ENCODE measurements around the gene MIDN.
A peak's percentile ranks its signal among the peaks of the same experiment; 100 is the strongest.
"Not testable (repeated sequence)": the region's sequence is repeated elsewhere in the genome, so short reads cannot be mapped to it uniquely, and the experiment has no call there.

MIDN gene
- total RNA-seq: 110 to 292 reads per million in 2 donors

DNA sequence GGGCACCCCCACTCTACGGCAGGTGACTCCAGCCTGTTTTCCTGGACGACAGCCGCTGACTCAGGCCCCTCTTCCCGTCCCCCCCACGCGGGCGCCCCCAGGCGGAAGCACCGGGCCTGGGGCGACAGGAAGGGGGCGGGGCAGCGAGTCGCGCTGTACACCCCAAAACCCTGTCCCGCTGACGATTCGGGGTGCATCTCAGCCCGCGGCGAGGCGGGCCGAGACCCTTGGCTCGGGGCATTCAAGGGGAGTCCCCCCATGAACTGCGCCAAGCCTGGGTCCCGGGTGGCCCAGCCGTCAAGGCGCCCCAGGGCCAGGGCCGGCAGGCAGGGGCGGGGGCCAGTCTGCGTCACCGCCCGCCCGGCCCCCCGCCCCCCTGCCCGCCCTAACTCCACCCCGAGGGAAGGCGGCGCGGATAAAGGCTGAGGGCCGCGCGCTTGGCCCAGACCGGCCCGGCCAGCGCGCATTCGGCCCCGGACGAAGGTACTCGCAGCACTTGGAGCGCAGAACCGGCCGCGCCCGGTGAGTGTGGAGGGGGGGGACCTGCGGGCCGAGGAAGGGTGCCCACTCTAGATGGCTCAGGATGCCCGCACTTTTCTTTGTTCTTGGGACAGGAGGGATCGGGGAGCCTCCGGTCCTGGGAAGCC, at the start of gene MIDN:
Gene MIDN (plus strand): TSS at position 445 of the 647 bp plus-strand sequence. CDS start 1,714 bp downstream, outside the sequence.
- peak in 4 of 5 experiments; percentile 63 to 80 (median 71) for DNase-seq

GRCh38 chr19:1199531-1199930, 48.9 kb upstream of the MIDN start:
- DNase-seq: no peak

DNA sequence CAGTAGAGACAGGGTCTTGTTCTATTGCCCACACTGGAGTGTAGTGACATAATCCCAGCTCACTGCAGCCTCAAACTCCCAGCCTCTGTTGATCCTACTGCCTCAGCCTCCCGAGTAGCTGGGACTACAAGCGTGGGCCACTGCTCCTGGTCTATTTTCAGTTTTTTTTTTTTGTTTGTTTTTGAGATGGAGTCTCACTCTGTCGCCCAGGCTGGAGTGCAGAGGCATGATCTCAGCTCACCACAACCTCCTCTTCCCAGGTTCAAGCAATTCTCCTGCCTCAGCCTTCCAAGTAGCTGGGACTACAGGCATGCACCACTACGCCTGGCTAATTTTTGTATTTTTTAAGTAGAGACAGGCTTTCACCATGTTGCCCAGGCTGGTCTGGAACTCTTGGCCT, 47.8 kb upstream of the MIDN start:
- not testable (repeated sequence) for DNase-seq

DNA sequence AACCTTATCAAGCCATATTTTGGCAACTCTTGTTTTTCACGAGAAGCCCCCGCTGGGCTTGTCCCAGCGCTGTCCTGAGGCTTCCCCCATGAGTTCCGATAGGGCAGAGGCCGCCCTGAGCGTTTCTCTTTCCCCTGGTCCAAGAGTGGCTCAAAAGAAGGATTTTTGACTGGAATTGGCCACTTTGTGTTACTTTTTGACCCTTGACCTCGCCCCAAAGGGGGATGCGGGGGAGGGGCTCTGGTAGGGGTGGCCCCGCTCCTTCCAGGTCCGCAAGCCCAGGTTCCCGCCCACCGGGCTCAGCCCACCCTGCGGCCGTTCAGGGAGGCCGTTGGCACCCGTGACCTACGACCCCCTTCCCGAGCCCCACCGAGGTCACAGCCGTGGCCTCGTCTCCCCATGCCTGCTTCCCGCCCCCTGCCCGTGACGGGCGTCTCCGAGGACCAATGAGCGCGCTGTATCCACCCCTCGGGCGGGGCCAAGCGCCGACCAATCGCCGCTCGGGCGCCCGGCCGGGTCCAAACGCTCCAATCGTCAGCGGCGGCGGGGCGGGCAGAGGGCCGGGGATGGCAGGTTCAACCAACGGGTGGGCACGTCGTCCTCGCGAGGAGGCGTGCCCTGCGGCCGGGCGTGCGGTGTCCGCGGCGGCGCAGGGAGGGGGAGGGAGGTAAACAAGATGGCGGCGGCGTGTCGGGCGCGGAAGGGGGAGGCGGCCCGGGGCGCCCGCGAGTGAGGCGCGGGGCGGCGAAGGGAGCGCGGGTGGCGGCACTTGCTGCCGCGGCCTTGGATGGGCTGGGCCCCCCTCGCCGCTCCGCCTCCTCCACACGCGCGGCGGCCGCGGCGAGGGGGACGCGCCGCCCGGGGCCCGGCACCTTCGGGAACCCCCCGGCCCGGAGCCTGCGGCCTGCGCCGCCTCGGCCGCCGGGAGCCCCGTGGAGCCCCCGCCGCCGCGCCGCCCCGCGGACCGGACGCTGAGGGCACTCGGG, 43.0 kb upstream of the MIDN start, which contains the start of gene STK11:
Gene STK11 (plus strand): TSS at position 665 of the 986 bp plus-strand sequence. CDS start 1,136 bp downstream, outside the sequence.
- DNase-seq: peak; percentile 98 to 99 (median 99)

DNA sequence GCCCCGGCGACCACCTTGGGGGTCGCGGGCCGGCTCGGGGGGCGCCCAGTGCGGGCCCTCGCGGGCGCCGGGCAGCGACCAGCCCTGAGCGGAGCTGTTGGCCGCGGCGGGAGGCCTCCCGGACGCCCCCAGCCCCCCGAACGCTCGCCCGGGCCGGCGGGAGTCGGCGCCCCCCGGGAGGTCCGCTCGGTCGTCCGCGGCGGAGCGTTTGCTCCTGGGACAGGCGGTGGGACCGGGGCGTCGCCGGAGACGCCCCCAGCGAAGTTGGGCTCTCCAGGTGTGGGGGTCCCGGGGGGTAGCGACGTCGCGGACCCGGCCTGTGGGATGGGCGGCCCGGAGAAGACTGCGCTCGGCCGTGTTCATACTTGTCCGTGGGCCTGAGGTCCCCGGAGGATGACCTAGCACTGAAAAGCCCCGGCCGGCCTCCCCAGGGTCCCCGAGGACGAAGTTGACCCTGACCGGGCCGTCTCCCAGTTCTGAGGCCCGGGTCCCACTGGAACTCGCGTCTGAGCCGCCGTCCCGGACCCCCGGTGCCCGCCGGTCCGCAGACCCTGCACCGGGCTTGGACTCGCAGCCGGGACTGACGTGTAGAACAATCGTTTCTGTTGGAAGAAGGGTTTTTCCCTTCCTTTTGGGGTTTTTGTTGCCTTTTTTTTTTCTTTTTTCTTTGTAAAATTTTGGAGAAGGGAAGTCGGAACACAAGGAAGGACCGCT, 42.1 kb upstream of the MIDN start:
- DNase-seq: no peak

DNA sequence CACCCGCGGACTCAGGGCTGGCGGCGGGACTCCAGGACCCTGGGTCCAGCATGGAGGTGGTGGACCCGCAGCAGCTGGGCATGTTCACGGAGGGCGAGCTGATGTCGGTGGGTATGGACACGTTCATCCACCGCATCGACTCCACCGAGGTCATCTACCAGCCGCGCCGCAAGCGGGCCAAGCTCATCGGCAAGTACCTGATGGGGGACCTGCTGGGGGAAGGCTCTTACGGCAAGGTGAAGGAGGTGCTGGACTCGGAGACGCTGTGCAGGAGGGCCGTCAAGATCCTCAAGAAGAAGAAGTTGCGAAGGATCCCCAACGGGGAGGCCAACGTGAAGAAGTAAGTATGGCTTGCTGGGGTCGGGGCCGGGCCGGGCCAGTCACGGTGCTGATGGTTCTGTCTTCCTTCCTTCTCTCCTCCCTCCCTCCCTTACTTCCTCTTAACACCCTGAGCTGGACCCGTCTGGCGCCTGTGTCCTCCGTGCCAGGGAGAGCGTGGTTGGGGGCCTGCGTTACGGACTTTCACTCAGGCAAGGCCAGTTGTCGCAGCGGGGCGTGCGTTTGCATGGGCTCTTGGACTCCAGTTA, 41.4 kb upstream of the MIDN start:
- DNase-seq: peak in 3 of 5 experiments; percentile 15 to 59 (median 19)

DNA sequence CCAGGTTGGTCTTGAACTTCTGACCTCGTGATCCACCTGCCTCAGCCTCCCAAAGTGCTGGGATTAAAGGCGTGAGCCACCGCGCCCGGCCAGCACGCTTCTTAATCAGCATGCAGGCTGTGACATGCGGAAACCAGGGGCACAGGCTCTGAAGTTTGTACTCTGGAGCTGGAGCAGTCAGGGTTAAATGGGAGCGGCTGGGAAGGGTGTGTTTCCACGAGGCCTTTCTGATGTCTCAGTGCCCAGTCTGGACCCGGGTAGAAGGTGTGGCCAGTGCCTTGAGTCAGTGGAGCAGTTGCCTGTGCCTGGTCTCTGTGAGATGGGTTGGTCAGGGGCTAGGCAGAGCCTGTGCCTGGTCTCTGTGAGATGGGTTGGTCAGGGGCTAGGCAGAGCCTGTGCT, 39.6 kb upstream of the MIDN start:
- not testable (repeated sequence) for DNase-seq

GRCh38 chr19:1210227-1210538, 38.2 kb upstream of the MIDN start:
- DNase-seq: no peak

DNA sequence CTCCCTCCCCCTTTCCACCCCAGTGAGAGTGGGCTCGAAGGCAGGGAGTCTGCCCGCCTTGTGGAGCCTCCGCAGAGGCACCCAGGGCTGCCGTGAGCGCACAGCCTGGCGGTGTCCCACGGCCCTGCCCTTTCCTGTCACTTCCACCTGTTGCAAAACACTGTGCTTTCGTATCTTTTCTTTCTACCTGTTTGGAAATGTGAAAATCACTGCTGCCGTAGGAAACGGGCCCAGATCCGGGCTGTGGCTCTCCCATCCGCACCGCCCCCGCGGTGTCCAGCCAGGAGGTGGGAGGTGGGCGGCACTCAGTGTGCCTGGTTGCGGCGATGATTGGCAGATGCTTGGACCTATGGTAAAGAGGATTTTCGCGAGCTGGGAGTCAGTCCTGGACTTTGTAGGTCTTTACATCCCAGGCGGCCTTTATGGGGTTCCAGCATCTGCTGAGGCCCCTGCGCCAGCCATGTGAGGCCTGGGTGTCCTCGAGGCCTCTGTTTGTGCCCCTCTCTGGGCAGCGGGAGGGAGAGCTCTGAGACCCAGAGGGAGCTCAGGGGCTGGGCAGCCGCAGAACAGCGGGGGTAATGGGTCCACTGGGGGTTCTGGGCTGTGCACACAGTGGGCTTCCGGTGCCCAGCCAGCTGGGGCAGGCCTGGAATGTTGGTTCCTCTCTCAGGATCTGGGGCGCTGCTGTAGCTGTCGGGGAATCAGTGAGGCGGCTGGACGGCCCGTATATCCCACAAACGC, 36.7 kb upstream of the MIDN start:
- DNase-seq: no peak

- DNase-seq: peak in 4 of 5 experiments; percentile 24 to 83 (median 44)
Observed at GRCh38 chr19:1213391-1214286, 34.7 kb upstream of the MIDN start.

- no peak for DNase-seq
Observed at GRCh38 chr19:1214299-1214861, 34.0 kb upstream of the MIDN start.

- DNase-seq: no peak
Observed at GRCh38 chr19:1214862-1215731, 33.3 kb upstream of the MIDN start.

- no peak for DNase-seq
Observed at GRCh38 chr19:1216756-1217155, 31.6 kb upstream of the MIDN start.

- DNase-seq: no peak
Observed at GRCh38 chr19:1217366-1217765, 31.0 kb upstream of the MIDN start.

- no peak for DNase-seq
Observed at GRCh38 chr19:1218751-1219567, 29.4 kb upstream of the MIDN start.

DNA sequence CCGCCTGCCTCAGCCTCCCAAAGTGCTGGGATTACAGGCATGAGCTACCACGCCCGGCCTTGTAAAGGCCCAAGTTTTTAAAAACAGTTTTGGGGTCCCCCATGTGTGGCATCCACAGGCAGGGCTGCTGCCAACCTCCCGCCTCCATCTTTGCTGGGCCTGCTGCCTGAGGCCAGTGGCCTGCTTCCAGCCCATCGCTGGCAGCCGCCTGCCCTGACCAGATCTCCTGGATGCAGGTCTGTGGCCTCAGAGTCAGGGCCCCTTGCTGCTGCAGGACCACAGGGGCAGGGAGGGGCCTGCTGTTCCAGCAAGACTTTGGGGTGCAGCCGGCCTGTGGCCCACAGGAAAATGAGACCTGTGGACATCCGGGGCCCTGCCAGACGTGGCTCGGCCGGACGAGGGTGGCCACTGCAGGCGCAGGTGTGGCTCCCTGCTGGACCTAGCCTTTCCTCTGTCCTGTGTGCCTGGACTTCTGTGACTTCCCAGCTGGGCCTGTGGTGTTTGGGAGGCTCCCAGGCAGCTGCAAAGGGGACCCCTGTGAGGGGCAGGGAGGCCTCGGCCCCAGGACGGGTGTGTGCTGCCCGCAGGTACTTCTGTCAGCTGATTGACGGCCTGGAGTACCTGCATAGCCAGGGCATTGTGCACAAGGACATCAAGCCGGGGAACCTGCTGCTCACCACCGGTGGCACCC, 28.5 kb upstream of the MIDN start:
- no peak for DNase-seq

DNA sequence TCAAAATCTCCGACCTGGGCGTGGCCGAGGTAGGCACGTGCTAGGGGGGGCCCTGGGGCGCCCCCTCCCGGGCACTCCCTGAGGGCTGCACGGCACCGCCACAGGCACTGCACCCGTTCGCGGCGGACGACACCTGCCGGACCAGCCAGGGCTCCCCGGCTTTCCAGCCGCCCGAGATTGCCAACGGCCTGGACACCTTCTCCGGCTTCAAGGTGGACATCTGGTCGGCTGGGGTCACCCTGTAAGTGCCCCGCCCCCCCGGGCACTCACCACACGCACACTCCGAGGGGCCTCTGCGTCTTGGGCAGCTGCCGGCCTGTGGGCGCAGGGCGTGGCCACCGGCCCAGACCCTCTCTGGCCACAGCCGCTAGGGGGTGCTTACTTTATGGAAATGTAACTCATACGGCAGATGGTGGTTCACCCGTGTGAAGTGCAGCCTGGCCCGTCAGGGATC, 27.9 kb upstream of the MIDN start:
- no peak for DNase-seq
